DMS53 treated with DMSO at 0.1 percent for 48 hours (cell line): ENCODE data around the gene AURKAIP1.
"Not testable (repeated sequence)": the region's sequence is repeated elsewhere in the genome, so short reads cannot be mapped to it uniquely, and the experiment has no call there.

Experiments used
- DNase-seq: peaks from one replicate; lab custom pipeline; 2025; ENCODE audit not compliant: unreplicated experiment; lab: John Stamatoyannopoulos, UW

The AURKAIP1 gene

GRCh38 chr1:1374929-1375662, at the start of gene AURKAIP1:
AURKAIP1 (minus strand) TSS chr1:1375207; CDS start chr1:1374756, 451 bp downstream.
- peak; percentile 97 for DNase-seq

- no peak for DNase-seq
These were observed 49.7 kb upstream of the AURKAIP1 start for GRCh38 chr1:1424707-1425106.

- no peak for DNase-seq
These were observed 48.2 kb upstream of the AURKAIP1 start for GRCh38 chr1:1423245-1423597.

- no peak for DNase-seq
These were observed 47.6 kb upstream of the AURKAIP1 start for GRCh38 chr1:1422465-1423244.

- no peak for DNase-seq
These were observed 47.0 kb upstream of the AURKAIP1 start for GRCh38 chr1:1421907-1422464.

GRCh38 chr1:1421147-1421906, 46.3 kb upstream of the AURKAIP1 start, which contains the start of gene ANKRD65:
ANKRD65 (minus strand) TSS chr1:1421276; CDS start chr1:1421005, 271 bp downstream.
- DNase-seq, result peak; percentile 57

- DNase-seq, result no peak
These were observed 45.7 kb upstream of the AURKAIP1 start for GRCh38 chr1:1420654-1421141.

- DNase-seq, result no peak
These were observed 45.0 kb upstream of the AURKAIP1 start for GRCh38 chr1:1419813-1420653.

GRCh38 chr1:1419363-1419812, 44.4 kb upstream of the AURKAIP1 start:
- DNase-seq, result no peak

GRCh38 chr1:1418464-1419362, 43.7 kb upstream of the AURKAIP1 start:
- no peak for DNase-seq

GRCh38 chr1:1417825-1418463, 42.9 kb upstream of the AURKAIP1 start:
- not testable (repeated sequence) for DNase-seq

GRCh38 chr1:1417396-1417795, 42.4 kb upstream of the AURKAIP1 start:
- DNase-seq, result not testable (repeated sequence)

- no peak for DNase-seq
These were observed 40.7 kb upstream of the AURKAIP1 start for GRCh38 chr1:1415751-1416150.

- DNase-seq, result not testable (repeated sequence)
These were observed 37.4 kb upstream of the AURKAIP1 start for GRCh38 chr1:1412311-1412902.

GRCh38 chr1:1411626-1412025, 36.6 kb upstream of the AURKAIP1 start:
- DNase-seq, result no peak

GRCh38 chr1:1410238-1410637, 35.2 kb upstream of the AURKAIP1 start:
- not testable (repeated sequence) for DNase-seq

GRCh38 chr1:1407636-1408318, 32.8 kb upstream of the AURKAIP1 start:
- DNase-seq, result no peak
